Measurements from ENCODE around the gene UVRAG. TPM values are rescaled to one million over a fixed set of nuclear protein-coding genes. Genes with fewer than 3 reads are reported as not detected.
A peak's percentile ranks its signal among the peaks of the same experiment; 100 is the strongest.

UVRAG gene
- total RNA-seq = 10 to 100 TPM; 16.6 to 22.1 (median 19.3) TPM

GRCh38 chr11:75814677-75815344, at the start of gene UVRAG:
Gene UVRAG, plus strand, starts transcription at chr11:75815210. Its CDS starts 198 bp downstream, at chr11:75815408.
- H3K4me1 ChIP-seq = peaks cover 25 to 31% of the 10 kb centered on the region in 2 donors
- in situ Hi-C loops (cut with MboI; ENCODE audit: low sequenced_read_pairs in 4 of 4) = no loop called here

DNA sequence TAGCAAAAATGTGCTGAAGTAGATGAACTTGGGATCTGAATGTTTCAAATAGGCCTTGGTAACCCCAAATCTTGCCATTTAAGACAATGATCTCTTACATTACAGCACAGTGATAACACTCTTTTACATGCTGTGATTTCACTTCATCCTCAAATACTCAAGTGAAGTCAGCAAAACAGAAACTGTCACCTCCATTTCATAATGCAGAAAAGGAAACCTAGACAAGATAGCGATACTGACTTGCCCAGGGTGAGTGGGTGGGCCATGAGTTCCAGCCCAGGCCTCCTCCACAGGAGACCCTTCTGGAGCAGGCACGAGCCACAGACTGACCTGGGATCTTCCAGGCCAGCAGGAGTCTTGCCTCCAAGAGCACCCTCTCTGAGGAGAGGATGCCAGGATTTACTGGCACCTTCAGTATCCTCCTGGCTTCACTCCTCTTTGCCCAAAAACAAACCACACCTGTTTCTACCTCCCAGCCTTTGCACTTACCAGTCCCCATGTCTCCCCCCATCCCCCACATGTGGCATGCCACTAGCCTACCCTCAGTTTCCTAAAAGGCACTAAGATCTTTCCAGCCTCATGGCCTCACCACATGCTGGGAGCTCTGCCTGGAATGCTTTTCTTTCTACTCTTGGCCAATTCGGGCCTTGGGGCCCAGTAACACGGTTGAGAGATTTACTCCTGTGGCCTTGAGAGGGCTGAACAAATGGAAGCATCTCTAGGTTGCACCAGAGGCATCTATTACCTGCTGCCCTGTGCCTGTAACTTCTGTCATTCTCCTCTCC, 48.4 kb upstream of the UVRAG start:
- no peak for ATAC-seq
- peaks cover 6 to 16% of the 10 kb centered on the region in 2 donors for H3K4me1 ChIP-seq
- no peaks in the 10 kb centered on the region for H3K9me3 ChIP-seq
- TF ChIP-seq, protein P1, sequence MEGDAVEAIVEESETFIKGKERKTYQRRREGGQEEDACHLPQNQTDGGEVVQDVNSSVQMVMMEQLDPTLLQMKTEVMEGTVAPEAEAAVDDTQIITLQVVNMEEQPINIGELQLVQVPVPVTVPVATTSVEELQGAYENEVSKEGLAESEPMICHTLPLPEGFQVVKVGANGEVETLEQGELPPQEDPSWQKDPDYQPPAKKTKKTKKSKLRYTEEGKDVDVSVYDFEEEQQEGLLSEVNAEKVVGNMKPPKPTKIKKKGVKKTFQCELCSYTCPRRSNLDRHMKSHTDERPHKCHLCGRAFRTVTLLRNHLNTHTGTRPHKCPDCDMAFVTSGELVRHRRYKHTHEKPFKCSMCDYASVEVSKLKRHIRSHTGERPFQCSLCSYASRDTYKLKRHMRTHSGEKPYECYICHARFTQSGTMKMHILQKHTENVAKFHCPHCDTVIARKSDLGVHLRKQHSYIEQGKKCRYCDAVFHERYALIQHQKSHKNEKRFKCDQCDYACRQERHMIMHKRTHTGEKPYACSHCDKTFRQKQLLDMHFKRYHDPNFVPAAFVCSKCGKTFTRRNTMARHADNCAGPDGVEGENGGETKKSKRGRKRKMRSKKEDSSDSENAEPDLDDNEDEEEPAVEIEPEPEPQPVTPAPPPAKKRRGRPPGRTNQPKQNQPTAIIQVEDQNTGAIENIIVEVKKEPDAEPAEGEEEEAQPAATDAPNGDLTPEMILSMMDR (IDR thresholded peaks at IDR 0.05 in 4 of 5, conservative IDR thresholded peaks at IDR 0.05 in 1 of 5) = no peak
- intact Hi-C loops (cut with DNase I; ENCODE audit: low total_unique reads) = no loop called here
- in situ Hi-C loops (cut with MboI; ENCODE audit: low sequenced_read_pairs in 4 of 4) = no loop called here
- H3K27me3 ChIP-seq = peaks cover 0 to 8% (median 3%) of the 10 kb centered on the region in 3 donors
- no peak overlapping the region for H3K4me3 ChIP-seq
- H3K36me3 ChIP-seq = no peaks in the 10 kb centered on the region
- H3K27ac ChIP-seq = no peak overlapping the region
- no peak for DNase-seq

More at GRCh38 chr11:75814677-75815344, at the start of gene UVRAG:
- intact Hi-C loops (cut with DNase I; ENCODE audit: low total_unique reads) = loop anchor here (5.0 to 10.0 kb wide), 2 partner anchors 37 to 630 kb away; partner anchors contain the start of gene EMSY
- peak within 1 kb of the TSS; percentile 84 to 95 (median 90) for H3K27ac ChIP-seq
- ATAC-seq (peak; percentile 96), DNase-seq (peak; percentile 99)
- H3K9me3 ChIP-seq = no peaks in the 10 kb centered on the region
- H3K27me3 ChIP-seq = no peaks in the 10 kb centered on the region
- peak; percentile 88 to 93 for TF ChIP-seq POLR2A (IDR thresholded peaks at IDR 0.05)
- TF ChIP-seq, protein P1 (IDR thresholded peaks at IDR 0.05 in 4 of 5, conservative IDR thresholded peaks at IDR 0.05 in 1 of 5) = peak in 4 of 5 experiments; percentile 19 to 32 (median 22)
- peak within 1 kb of the TSS; percentile 73 to 88 (median 76) for H3K4me3 ChIP-seq
- H3K36me3 ChIP-seq = no peaks in the 10 kb centered on the region

DNA sequence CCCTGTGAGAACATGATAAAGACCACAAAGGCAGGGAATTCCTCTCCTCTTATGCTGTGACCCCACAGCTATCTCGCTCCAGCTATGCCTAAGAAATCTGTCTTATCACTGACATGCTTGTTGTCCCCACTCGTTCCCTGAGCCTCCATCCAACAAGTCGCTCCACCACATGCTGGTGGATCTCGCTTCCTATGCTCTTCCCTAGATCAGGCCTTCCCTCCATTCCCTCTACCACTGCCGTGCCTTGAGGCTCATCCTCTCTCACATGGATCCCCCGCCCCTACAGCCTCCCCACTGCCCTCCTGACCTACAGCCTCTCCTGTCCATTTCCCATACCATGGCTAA, 47.8 kb upstream of the UVRAG start:
- H3K4me3 ChIP-seq = no peak overlapping the region
- peaks cover 0 to 8% (median 3%) of the 10 kb centered on the region in 3 donors for H3K27me3 ChIP-seq
- H3K4me1 ChIP-seq = peaks cover 6 to 16% of the 10 kb centered on the region in 2 donors
- intact Hi-C loops (cut with DNase I; ENCODE audit: low total_unique reads) (no loop called here), in situ Hi-C loops (cut with MboI; ENCODE audit: low sequenced_read_pairs in 4 of 4) (no loop called here)
- ATAC-seq (no peak), DNase-seq (no peak)
- H3K27ac ChIP-seq = no peak overlapping the region
- no peaks in the 10 kb centered on the region for H3K36me3 ChIP-seq
- H3K9me3 ChIP-seq = no peaks in the 10 kb centered on the region
- TF ChIP-seq POLR2A (IDR thresholded peaks at IDR 0.05) = no peak
- TF ChIP-seq, protein P1 (IDR thresholded peaks at IDR 0.05 in 4 of 5, conservative IDR thresholded peaks at IDR 0.05 in 1 of 5) = no peak

- no peak for DNase-seq
- in situ Hi-C loops (cut with MboI; ENCODE audit: low sequenced_read_pairs in 4 of 4) = no loop called here
- Histone ChIP-seq H3K27me3 (peaks cover 0 to 8% (median 3%) of the 10 kb centered on the region in 3 donors), H3K36me3 (no peaks in the 10 kb centered on the region), H3K4me3 (peak overlapping the region in 3 of 4 donors; percentile 53 to 71 (median 70)), H3K9me3 (no peaks in the 10 kb centered on the region), H3K27ac (no peak overlapping the region), H3K4me1 (peaks cover 6 to 16% of the 10 kb centered on the region in 2 donors)
- intact Hi-C loops (cut with DNase I; ENCODE audit: low total_unique reads) = loop anchor here (1.0 kb wide), 2 partner anchors 44 to 61 kb away; no protein-coding TSS in a partner anchor
- ATAC-seq = no peak
- TF ChIP-seq POLR2A (IDR thresholded peaks at IDR 0.05) = no peak
- TF ChIP-seq, protein P1 (IDR thresholded peaks at IDR 0.05 in 4 of 5, conservative IDR thresholded peaks at IDR 0.05 in 1 of 5) = peak in 1 of 5 experiments; percentile 19
Measured at GRCh38 chr11:75767793-75768111, 47.3 kb upstream of the UVRAG start.

All from gastrocnemius medialis (tissue), 4 donors.